VCaP (cell line): ENCODE measurements around the gene EGLN2.
"Not testable (repeated sequence)": the region's sequence is repeated elsewhere in the genome, so short reads cannot be mapped to it uniquely, and the experiment has no call there.

Experiments used
- H3K27ac ChIP-seq: fragments of 450-650 bp; 2 replicates; pipeline ENCODE4 v1.5.1; 2017
- CTCF ChIP-seq: fragments of 450-650 bp; conservative IDR thresholded peaks from 2 replicates; pipeline ENCODE4 v1.5.1; 2017; ENCODE audit warnings: mild to moderate bottlenecking, moderate library complexity

The EGLN2 gene

GRCh38 chr19:40809358-40810086 lies 10.5 kb downstream of the EGLN2 start:
- no peak for TF ChIP-seq CTCF
- no peak overlapping the region for H3K27ac ChIP-seq

GRCh38 chr19:40810160-40810559 lies 11.2 kb downstream of the EGLN2 start:
- no peak overlapping the region for H3K27ac ChIP-seq
- no peak for TF ChIP-seq CTCF

- not testable (repeated sequence) for H3K27ac ChIP-seq
Observed at GRCh38 chr19:40810649-40811408, 11.8 kb downstream of the EGLN2 start.

- no peak overlapping the region for H3K27ac ChIP-seq
- no peak for TF ChIP-seq CTCF
Observed at GRCh38 chr19:40811478-40812341, 12.7 kb downstream of the EGLN2 start.

GRCh38 chr19:40812571-40812970 lies 13.6 kb downstream of the EGLN2 start:
- not testable (repeated sequence) for H3K27ac ChIP-seq

GRCh38 chr19:40813182-40813581 lies 14.2 kb downstream of the EGLN2 start:
- H3K27ac ChIP-seq = no peak overlapping the region
- TF ChIP-seq CTCF = no peak

GRCh38 chr19:40815223-40815622 lies 16.2 kb downstream of the EGLN2 start:
- TF ChIP-seq CTCF = no peak
- H3K27ac ChIP-seq = no peak overlapping the region

GRCh38 chr19:40818480-40819399 lies 19.7 kb downstream of the EGLN2 start:
- H3K27ac ChIP-seq = not testable (repeated sequence)
